ENCODE measurements around the gene OVCA2.

The OVCA2 gene

GRCh38 chr17:2064980-2065785 lies 23.4 kb downstream of the OVCA2 start:
- TF ChIP-seq, protein P1, sequence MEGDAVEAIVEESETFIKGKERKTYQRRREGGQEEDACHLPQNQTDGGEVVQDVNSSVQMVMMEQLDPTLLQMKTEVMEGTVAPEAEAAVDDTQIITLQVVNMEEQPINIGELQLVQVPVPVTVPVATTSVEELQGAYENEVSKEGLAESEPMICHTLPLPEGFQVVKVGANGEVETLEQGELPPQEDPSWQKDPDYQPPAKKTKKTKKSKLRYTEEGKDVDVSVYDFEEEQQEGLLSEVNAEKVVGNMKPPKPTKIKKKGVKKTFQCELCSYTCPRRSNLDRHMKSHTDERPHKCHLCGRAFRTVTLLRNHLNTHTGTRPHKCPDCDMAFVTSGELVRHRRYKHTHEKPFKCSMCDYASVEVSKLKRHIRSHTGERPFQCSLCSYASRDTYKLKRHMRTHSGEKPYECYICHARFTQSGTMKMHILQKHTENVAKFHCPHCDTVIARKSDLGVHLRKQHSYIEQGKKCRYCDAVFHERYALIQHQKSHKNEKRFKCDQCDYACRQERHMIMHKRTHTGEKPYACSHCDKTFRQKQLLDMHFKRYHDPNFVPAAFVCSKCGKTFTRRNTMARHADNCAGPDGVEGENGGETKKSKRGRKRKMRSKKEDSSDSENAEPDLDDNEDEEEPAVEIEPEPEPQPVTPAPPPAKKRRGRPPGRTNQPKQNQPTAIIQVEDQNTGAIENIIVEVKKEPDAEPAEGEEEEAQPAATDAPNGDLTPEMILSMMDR (IDR thresholded peaks at IDR 0.05; ENCODE audit: extremely low read depth, insufficient read depth, missing control alignments), result peak; percentile 76
- in situ Hi-C loops (cut with MboI; ENCODE audit: low pct_unique_long_range_greater_than_20kb, low sequenced_read_pairs, unreplicated experiment), result loop anchor here (10.0 kb wide), 1 partner anchor 180 kb away; no protein-coding TSS in a partner anchor
- peak; percentile 76 for DNase-seq (ENCODE audit: low spot score)

DNA sequence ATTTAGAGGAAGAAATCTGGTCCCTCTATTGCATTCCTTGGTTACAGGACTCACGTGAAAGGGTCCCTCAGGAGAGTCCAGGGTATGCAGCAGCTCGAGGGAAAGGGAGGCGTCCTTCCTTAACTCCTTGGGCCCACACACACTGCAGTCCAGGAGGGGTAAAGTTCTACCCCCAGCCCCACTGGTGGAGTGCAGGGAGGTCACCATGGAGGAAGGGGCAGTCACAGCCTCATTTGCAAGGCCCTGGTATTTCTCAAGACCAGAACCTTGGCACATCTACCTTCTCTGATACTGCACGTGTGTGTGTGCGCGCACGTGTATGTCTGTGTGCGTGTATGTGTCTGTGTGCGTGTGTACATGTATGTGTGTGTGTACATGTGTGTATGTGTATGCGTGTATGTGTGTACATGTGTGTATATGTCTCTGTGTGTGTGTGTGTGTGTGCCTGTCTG lies 24.2 kb downstream of the OVCA2 start:
- TF ChIP-seq, protein P1 (IDR thresholded peaks at IDR 0.05; ENCODE audit: extremely low read depth, insufficient read depth, missing control alignments), result no peak
- no peak for DNase-seq (ENCODE audit: low spot score)
- in situ Hi-C loops (cut with MboI; ENCODE audit: low pct_unique_long_range_greater_than_20kb, low sequenced_read_pairs, unreplicated experiment), result loop anchor here (10.0 kb wide), 1 partner anchor 179 kb away; no protein-coding TSS in a partner anchor

DNA sequence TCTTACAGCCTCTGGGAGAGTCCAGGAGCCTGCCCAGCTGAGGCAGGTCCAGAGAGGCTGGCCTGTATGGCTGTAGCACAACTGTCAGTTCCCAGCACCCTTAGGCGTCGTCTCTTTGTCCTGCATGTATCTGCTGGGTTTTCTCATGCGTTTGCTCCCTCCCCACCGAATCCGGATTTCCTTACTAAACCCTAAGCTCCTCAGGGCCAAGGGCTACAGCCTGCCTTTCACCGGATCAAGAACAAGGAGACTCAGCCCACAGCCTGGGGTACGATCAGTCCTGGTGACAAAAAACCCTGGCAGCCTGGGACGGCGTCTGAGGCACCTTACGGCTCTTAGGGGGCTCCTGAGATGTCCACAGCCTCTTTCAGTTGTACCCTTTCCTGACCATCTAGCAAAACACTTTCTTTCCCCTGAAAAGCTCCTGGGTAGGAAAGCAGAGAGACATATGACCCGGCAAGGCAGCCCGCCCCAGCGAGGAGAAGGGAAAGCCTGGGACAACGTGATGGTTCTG lies 25.3 kb downstream of the OVCA2 start:
- TF ChIP-seq, protein P1 (IDR thresholded peaks at IDR 0.05; ENCODE audit: extremely low read depth, insufficient read depth, missing control alignments), result no peak
- in situ Hi-C loops (cut with MboI; ENCODE audit: low pct_unique_long_range_greater_than_20kb, low sequenced_read_pairs, unreplicated experiment), result loop anchor here (10.0 kb wide), 1 partner anchor 178 kb away; no protein-coding TSS in a partner anchor
- DNase-seq (ENCODE audit: low spot score), result no peak

GRCh38 chr17:2067608-2068024 lies 25.8 kb downstream of the OVCA2 start:
- in situ Hi-C loops (cut with MboI; ENCODE audit: low pct_unique_long_range_greater_than_20kb, low sequenced_read_pairs, unreplicated experiment), result loop anchor here (10.0 kb wide), 1 partner anchor 177 kb away; no protein-coding TSS in a partner anchor
- DNase-seq (ENCODE audit: low spot score), result no peak
- TF ChIP-seq, protein P1 (IDR thresholded peaks at IDR 0.05; ENCODE audit: extremely low read depth, insufficient read depth, missing control alignments), result no peak

GRCh38 chr17:2068031-2068518 lies 26.3 kb downstream of the OVCA2 start:
- DNase-seq (ENCODE audit: low spot score), result no peak
- in situ Hi-C loops (cut with MboI; ENCODE audit: low pct_unique_long_range_greater_than_20kb, low sequenced_read_pairs, unreplicated experiment), result loop anchor here (10.0 kb wide), 1 partner anchor 177 kb away; no protein-coding TSS in a partner anchor
- TF ChIP-seq, protein P1 (IDR thresholded peaks at IDR 0.05; ENCODE audit: extremely low read depth, insufficient read depth, missing control alignments), result no peak

GRCh38 chr17:2068519-2069051 lies 26.8 kb downstream of the OVCA2 start:
- TF ChIP-seq, protein P1 (IDR thresholded peaks at IDR 0.05; ENCODE audit: extremely low read depth, insufficient read depth, missing control alignments), result no peak
- in situ Hi-C loops (cut with MboI; ENCODE audit: low pct_unique_long_range_greater_than_20kb, low sequenced_read_pairs, unreplicated experiment), result loop anchor here (10.0 kb wide), 1 partner anchor 176 kb away; no protein-coding TSS in a partner anchor
- DNase-seq (ENCODE audit: low spot score), result no peak
